Naive B cell (primary cell): ENCODE results near the gene LMO2. TPM values are rescaled to one million over a fixed set of nuclear protein-coding genes. Genes with fewer than 3 reads are reported as not detected.
A peak's percentile ranks its signal among the peaks of the same experiment; 100 is the strongest.
"Not testable (repeated sequence)": the region's sequence is repeated elsewhere in the genome, so short reads cannot be mapped to it uniquely, and the experiment has no call there.

ENCODE experiments used
- ATAC-seq, 2 donors: fragments of 150-1000 bp; cut with Tn5 transposase; 2 replicates each; pipeline ENCODE4 v1.10.0; 2021; ENCODE audit warnings: low read depth in 2 of 2, mild to moderate bottlenecking in 2 of 2, moderate library complexity in 2 of 2
- DNase-seq: peaks from one replicate; pipeline ENCODE4 v3.0.0; 2022
- H3K27ac Mint-ChIP-seq, 6 donors: one replicate each; pipeline ENCODE4 v1.8.0; 2020 to 2022; ENCODE audit warnings: mild to moderate bottlenecking in 6 of 6, mixed read lengths in 6 of 6, moderate library complexity in 5 of 6, inconsistent platforms in 2 of 6
- H3K27me3 Mint-ChIP-seq, 3 donors: one replicate each; pipeline ENCODE4 v1.8.0; 2021 to 2022; ENCODE audit warnings: mixed read lengths in 3 of 3, mild to moderate bottlenecking in 1 of 3
- H3K36me3 Mint-ChIP-seq, 2 donors: one replicate each; pipeline ENCODE4 v1.8.0; 2020 to 2022; ENCODE audit warnings: mixed read lengths in 2 of 2, inconsistent platforms in 1 of 2, mild to moderate bottlenecking in 1 of 2
- H3K4me1 Mint-ChIP-seq, 3 donors: one replicate each; pipeline ENCODE4 v1.8.0; 2020 to 2022; ENCODE audit warnings: mixed read lengths in 3 of 3, inconsistent platforms in 1 of 3, mild to moderate bottlenecking in 1 of 3, moderate library complexity in 1 of 3
- H3K4me3 Mint-ChIP-seq, 8 donors: one replicate each; pipeline ENCODE4 v1.8.0; 2020 to 2022; ENCODE audit warnings: mild to moderate bottlenecking in 8 of 8, mixed read lengths in 8 of 8, moderate library complexity in 8 of 8, inconsistent platforms in 2 of 8
- H3K9me3 Mint-ChIP-seq, 7 donors: one replicate each; pipeline ENCODE4 v1.8.0; 2020 to 2022; ENCODE audit warnings: mixed read lengths in 7 of 7, mild to moderate bottlenecking in 5 of 7, inconsistent platforms in 2 of 7, moderate library complexity in 1 of 7
- polyA plus RNA-seq, 6 donors: library from polyadenylated mRNA; unstranded; fragments of 300-500 nt; fragmentation: Illumina TruSeq; gene quantifications; one replicate each; pipeline ENCODE4 v1.2.3, GENCODE V29; 2021; ENCODE audit warnings: low read depth in 6 of 6

Gene LMO2
- polyA plus RNA-seq, 6 donors from 2014 or later, result 12.7 to 23.7 (median 16.1) TPM

DNA sequence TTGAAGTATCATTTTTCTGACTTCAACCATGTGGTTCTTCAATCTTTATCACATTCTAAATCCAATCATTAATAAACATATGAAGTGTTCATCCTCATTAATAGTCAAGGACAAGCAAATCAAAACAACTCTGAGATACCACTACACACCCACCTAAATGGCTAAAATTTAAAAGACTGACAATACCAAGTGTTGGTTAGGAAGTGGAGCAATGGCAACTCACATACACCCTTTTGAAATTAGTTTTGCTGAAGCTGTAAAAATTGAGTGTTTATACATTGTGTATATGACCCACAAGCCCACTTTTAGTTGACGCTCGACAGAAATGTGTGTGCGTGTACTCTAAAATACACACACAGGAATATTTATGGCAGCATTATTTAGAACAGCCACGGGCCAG is 36.7 kb upstream of the LMO2 start:
- peaks cover 13 to 30% (median 21%) of the 10 kb centered on the region in 7 donors for H3K9me3 Mint-ChIP-seq
- peaks cover 25 to 63% (median 32%) of the 10 kb centered on the region in 3 donors for H3K27me3 Mint-ChIP-seq
- peak overlapping the region in 1 of 8 donors; percentile 35 for H3K4me3 Mint-ChIP-seq
- no peak for DNase-seq
- H3K36me3 Mint-ChIP-seq, result peaks cover 16 to 20% of the 10 kb centered on the region in 2 donors
- no peak for ATAC-seq
- H3K27ac Mint-ChIP-seq, result no peak overlapping the region
- H3K4me1 Mint-ChIP-seq, result peaks cover 6% of the 10 kb centered on the region in 3 donors

DNA sequence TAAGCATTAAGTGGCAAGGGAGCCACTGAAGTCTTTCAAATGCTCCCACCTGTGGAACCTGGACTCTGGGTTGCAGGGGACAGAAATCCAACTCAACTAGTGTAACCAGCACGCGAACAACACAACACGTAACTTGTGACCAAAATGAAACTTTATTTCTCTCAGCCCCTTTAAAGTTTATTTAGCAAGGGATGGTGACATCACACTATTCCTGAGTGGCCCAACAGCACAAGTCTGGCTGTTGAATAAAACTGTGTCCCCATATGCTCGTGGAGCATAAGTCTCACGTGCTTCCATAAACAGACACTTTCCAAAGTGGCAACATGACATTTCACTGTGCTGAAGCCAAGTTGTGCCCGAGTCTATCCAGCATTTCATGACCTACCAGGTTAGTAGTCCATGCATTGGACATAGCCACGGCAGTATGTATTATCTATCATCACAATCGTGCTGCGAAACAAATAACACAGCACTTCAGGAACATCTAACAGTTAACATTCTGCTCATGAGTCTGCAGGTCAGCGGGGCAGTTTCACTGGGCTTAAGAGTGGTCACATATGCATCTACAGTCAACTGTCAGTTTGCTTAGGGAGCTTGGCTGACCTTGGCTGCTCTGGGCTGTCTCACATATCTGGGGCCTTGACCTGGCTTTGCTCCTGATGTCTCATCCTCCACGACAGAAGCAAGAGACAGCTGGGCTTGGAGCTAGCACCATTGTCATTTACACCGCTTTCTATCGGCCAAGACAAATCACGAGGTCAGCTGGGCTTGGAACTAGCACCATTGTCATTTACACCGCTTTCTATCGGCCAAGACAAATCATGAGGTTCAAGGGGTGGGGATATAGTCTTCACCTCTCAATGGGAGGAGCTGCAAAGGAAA is 35.0 kb upstream of the LMO2 start:
- ATAC-seq (no peak), DNase-seq (no peak)
- Mint-ChIP-seq H3K9me3 (peaks cover 6 to 15% (median 10%) of the 10 kb centered on the region in 7 donors), H3K4me1 (peaks cover 6% of the 10 kb centered on the region in 3 donors), H3K4me3 (no peak overlapping the region), H3K27ac (no peak overlapping the region), H3K36me3 (peaks cover 7 to 9% of the 10 kb centered on the region in 2 donors), H3K27me3 (peaks cover 34 to 67% (median 40%) of the 10 kb centered on the region in 3 donors)

DNA sequence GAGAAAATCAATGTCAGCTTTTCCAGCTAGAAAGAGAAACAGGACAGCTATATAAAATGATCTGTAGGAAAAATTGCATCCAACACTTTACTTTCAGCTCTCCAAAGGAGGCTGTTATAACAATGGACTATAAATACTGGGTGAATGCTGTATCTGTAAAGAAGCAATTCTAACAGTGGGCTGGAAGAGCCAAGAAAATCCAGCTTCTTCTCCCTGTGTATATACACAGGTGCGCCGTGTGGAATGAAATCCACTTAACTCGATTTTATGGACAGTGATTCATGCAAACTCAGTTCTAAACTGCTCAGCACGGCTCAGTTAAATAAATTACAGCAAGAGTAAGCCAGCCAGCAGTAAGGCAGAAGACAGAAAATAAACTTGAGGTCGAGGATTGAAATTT is 32.5 kb upstream of the LMO2 start:
- Mint-ChIP-seq H3K27ac (no peak overlapping the region), H3K4me1 (peaks cover 15 to 22% (median 17%) of the 10 kb centered on the region in 3 donors), H3K27me3 (peaks cover 34 to 79% (median 46%) of the 10 kb centered on the region in 3 donors), H3K36me3 (no peaks in the 10 kb centered on the region), H3K4me3 (no peak overlapping the region), H3K9me3 (no peaks in the 10 kb centered on the region)
- ATAC-seq (no peak), DNase-seq (no peak)

GRCh38 chr11:33923626-33924025 is 31.8 kb upstream of the LMO2 start:
- H3K4me1 Mint-ChIP-seq, result peaks cover 15 to 22% (median 17%) of the 10 kb centered on the region in 3 donors
- H3K9me3 Mint-ChIP-seq, result no peaks in the 10 kb centered on the region
- no peaks in the 10 kb centered on the region for H3K36me3 Mint-ChIP-seq
- peaks cover 34 to 75% (median 44%) of the 10 kb centered on the region in 3 donors for H3K27me3 Mint-ChIP-seq
- no peak overlapping the region for H3K27ac Mint-ChIP-seq
- DNase-seq, result no peak
- ATAC-seq, result no peak
- H3K4me3 Mint-ChIP-seq, result no peak overlapping the region

DNA sequence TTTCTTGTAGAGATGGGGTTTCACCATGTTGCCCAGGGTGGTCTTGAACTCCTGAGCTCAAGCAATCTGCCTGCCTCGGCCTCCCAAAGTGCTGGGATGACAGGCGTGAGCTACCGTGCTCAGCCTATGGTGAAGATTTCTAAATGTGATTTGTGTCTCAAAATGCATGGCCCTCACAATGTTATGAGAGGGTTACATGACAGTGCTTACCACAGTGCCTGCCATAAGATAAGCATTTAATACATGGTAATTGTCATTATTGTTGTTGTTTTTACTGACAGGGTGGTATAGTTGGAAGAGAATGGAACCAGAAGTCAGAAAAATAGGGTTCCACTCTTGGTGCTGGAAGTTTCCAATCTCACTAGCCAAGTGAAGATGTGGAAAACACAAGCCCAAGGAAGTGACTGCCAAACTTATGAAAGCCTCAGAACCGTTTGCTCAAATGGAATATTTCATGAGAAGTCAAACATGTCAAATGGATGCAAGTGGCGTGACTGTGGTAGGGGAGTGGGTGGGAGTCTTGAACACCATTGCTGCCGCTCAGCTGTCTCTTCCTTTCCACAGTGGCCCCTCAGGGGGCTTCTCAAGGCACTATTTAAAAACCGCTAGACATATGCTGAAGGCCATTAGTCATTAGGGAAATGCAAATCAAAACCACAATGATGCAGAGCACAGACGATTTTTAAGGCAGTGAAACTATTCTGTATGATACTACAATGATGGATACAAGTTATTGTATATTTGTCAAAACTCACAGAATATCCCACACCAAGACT is 29.1 kb upstream of the LMO2 start:
- Mint-ChIP-seq H3K9me3 (peaks cover 0 to 12% (median 6%) of the 10 kb centered on the region in 7 donors), H3K27me3 (peaks cover 37 to 73% (median 49%) of the 10 kb centered on the region in 3 donors), H3K4me1 (peaks cover 15 to 22% (median 17%) of the 10 kb centered on the region in 3 donors), H3K36me3 (no peaks in the 10 kb centered on the region), H3K4me3 (peak overlapping the region in 4 of 8 donors; percentile 18 to 83 (median 48)), H3K27ac (peak overlapping the region in 3 of 6 donors; percentile 32 to 81 (median 36))
- ATAC-seq, result peak; percentile 93 to 97
- peak; percentile 70 for DNase-seq

DNA sequence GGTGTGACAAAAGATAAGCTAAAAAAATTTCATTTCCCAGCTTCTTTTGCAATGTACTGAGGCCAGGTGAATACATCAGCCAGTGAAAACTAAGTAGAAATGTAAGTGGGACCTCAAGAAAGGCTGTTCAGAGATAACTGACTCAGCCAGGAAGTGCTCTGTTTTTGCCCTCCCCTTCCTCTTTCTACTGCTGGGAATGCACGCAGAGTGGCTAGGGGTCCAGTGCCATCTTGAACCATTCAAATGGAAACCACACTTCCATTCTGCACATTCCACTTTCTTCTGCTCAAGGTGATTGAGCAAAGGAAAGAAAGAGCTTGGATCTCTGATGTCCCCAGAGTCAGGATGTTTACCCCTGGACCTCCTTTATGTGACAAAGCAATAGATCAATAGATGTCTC is 27.8 kb upstream of the LMO2 start:
- ATAC-seq (no peak), DNase-seq (no peak)
- peaks cover 31 to 65% (median 52%) of the 10 kb centered on the region in 3 donors for H3K27me3 Mint-ChIP-seq
- no peaks in the 10 kb centered on the region for H3K36me3 Mint-ChIP-seq
- H3K9me3 Mint-ChIP-seq, result peaks cover 0 to 12% (median 8%) of the 10 kb centered on the region in 7 donors
- no peak overlapping the region for H3K27ac Mint-ChIP-seq
- H3K4me3 Mint-ChIP-seq, result no peak overlapping the region
- H3K4me1 Mint-ChIP-seq, result peaks cover 15 to 22% (median 17%) of the 10 kb centered on the region in 3 donors

DNA sequence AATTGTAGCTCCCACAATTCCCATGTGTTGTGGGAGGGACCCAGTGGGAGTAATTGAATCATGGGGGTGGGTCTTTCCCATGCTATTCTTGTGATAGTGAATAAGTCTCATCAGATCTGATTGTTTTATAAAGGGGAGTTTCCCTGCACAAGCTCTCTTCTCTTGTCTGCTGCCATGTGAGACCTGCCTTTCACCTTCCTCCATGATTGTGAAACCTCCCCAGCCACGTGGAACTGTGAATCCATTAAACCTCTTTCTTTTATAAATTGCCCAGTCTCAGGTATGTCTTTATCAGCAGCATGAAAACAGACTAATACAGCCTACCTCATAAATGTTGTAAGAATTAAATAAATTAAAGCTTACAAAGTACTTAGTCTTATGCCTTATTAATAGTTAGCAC is 25.5 kb upstream of the LMO2 start:
- DNase-seq, H3K4me3 Mint-ChIP-seq, ATAC-seq, H3K27ac Mint-ChIP-seq, H3K36me3 Mint-ChIP-seq: not testable (repeated sequence)
- Mint-ChIP-seq H3K27me3 (peaks cover 14 to 52% (median 40%) of the 10 kb centered on the region in 3 donors), H3K9me3 (peaks cover 0 to 20% (median 10%) of the 10 kb centered on the region in 7 donors), H3K4me1 (peaks cover 18 to 32% (median 30%) of the 10 kb centered on the region in 3 donors)

DNA sequence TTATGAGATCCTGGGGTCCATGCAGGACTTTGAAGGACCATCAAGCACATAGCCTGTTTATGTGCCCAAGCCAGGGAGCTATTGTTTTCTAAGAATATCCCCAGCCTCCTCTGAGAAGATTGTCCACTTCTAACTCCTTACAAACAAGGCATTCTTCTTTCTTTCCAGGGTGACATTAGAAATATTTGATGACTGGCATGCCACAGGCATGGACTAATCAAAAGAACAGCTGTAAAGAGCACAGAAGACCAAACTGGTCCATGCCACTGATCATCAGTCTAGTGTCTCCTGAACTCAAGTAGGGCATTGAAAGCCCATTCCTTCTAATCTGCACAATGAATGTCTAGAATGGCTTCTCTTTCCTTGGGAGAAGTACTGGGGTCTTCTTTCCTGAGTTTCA is 24.9 kb upstream of the LMO2 start:
- peaks cover 22 to 37% (median 36%) of the 10 kb centered on the region in 3 donors for H3K4me1 Mint-ChIP-seq
- H3K27ac Mint-ChIP-seq, result no peak overlapping the region
- H3K4me3 Mint-ChIP-seq, result peak overlapping the region in 1 of 8 donors; percentile 30
- H3K36me3 Mint-ChIP-seq, result peaks cover 0 to 4% of the 10 kb centered on the region in 2 donors
- H3K9me3 Mint-ChIP-seq, result peaks cover 0 to 20% (median 10%) of the 10 kb centered on the region in 7 donors
- ATAC-seq (no peak), DNase-seq (no peak)
- H3K27me3 Mint-ChIP-seq, result peaks cover 11 to 48% (median 37%) of the 10 kb centered on the region in 3 donors

GRCh38 chr11:33915526-33915925 is 23.6 kb upstream of the LMO2 start:
- no peak for DNase-seq
- Mint-ChIP-seq H3K27me3 (peaks cover 11 to 38% (median 27%) of the 10 kb centered on the region in 3 donors), H3K36me3 (peaks cover 0 to 6% of the 10 kb centered on the region in 2 donors), H3K9me3 (peaks cover 0 to 20% (median 10%) of the 10 kb centered on the region in 7 donors), H3K27ac (peak overlapping the region in 1 of 6 donors; percentile 57), H3K4me1 (peaks cover 13 to 27% (median 26%) of the 10 kb centered on the region in 3 donors), H3K4me3 (no peak overlapping the region)
- no peak for ATAC-seq

- ATAC-seq (no peak), DNase-seq (no peak)
- peaks cover 0 to 12% of the 10 kb centered on the region in 2 donors for H3K36me3 Mint-ChIP-seq
- no peak overlapping the region for H3K27ac Mint-ChIP-seq
- H3K9me3 Mint-ChIP-seq, result peaks cover 0 to 20% (median 10%) of the 10 kb centered on the region in 7 donors
- H3K4me1 Mint-ChIP-seq, result peaks cover 9 to 22% (median 17%) of the 10 kb centered on the region in 3 donors
- H3K4me3 Mint-ChIP-seq, result peak overlapping the region in 1 of 8 donors; percentile 41
- H3K27me3 Mint-ChIP-seq, result peaks cover 11 to 29% (median 27%) of the 10 kb centered on the region in 3 donors
Observed at GRCh38 chr11:33913991-33914390, 22.1 kb upstream of the LMO2 start.

- Mint-ChIP-seq H3K4me1 (peaks cover 9 to 26% (median 21%) of the 10 kb centered on the region in 3 donors), H3K27me3 (peaks cover 11 to 29% (median 27%) of the 10 kb centered on the region in 3 donors), H3K9me3 (peaks cover 0 to 18% (median 10%) of the 10 kb centered on the region in 7 donors), H3K4me3 (peak overlapping the region in 6 of 8 donors; percentile 3 to 76 (median 36)), H3K27ac (peak overlapping the region in 5 of 6 donors; percentile 48 to 85 (median 70)), H3K36me3 (peaks cover 0 to 12% of the 10 kb centered on the region in 2 donors)
- DNase-seq (no peak), ATAC-seq (peak; percentile 52 to 69)
Observed at GRCh38 chr11:33912405-33913361, 20.8 kb upstream of the LMO2 start.

DNA sequence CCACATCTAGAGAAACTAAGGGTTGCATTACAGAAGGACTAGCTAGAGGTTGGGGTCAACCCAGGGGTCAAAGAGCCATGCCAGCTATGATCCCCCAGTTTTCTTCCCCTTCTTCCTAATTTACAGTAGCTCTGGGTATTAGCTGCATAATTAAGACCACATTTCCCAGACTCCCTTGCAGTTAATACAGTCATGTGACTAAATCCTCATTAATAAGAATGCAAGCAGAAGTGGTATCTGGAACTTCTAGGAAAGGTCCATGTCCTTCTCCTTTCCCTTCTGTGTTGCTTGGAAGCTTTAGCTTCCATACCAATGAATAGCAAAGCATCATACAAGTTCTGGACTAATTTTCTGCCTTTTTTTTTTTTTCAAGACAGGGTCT is 19.1 kb upstream of the LMO2 start:
- no peak overlapping the region for H3K27ac Mint-ChIP-seq
- DNase-seq, result no peak
- H3K27me3 Mint-ChIP-seq, result peaks cover 7 to 18% (median 15%) of the 10 kb centered on the region in 3 donors
- H3K36me3 Mint-ChIP-seq, result peaks cover 0 to 16% of the 10 kb centered on the region in 2 donors
- H3K4me3 Mint-ChIP-seq, result no peak overlapping the region
- ATAC-seq, result no peak
- H3K9me3 Mint-ChIP-seq, result peaks cover 0 to 9% (median 4%) of the 10 kb centered on the region in 7 donors
- H3K4me1 Mint-ChIP-seq, result peaks cover 18 to 35% (median 27%) of the 10 kb centered on the region in 3 donors
